ENCODE measurements around the gene PSG7. TPM values are rescaled to one million over a fixed set of nuclear protein-coding genes. Genes with fewer than 3 reads are reported as not detected.
"Not testable (repeated sequence)": the region's sequence is repeated elsewhere in the genome, so short reads cannot be mapped to it uniquely, and the experiment has no call there.

Gene PSG7
- total and polyA plus RNA-seq, 4 donors, result not detected

DNA sequence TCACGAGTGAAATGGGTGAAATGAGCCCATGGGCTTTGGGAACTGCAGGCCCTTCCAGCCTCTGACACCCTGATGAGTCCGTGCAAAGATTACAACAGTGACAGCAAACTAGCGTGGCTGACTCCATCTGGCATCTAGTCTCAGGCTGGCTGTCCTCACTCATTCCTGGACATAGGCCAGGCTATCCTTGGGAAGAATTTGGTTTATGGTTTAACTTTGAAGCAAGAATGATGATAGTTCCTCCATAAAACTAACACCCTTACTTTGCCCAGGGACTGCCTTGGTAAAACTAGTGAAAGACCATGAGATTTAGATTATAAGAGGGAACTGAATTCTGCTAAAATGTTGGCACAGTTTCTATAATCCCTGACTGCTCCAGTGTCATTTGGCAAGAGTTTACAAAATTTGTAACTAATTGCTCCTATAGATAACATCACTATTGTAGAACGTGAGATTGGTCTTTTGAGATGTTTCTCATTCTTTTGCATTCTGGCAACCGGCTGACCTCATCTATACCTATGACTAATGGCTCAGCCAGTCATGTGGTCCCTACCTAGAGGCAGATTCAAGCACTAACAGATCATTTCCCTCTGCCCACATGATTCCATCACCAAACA is 4.4 kb downstream of the PSG7 start:
- peak in 2 of 3 donors; percentile 5 to 7 for DNase-seq
- not testable (repeated sequence) for H3K4me3 ChIP-seq; H3K9me3 ChIP-seq (ENCODE audit: control insufficient read depth in 4 of 4, insufficient read depth in 3 of 4, low read length in 3 of 4); H3K27ac ChIP-seq (ENCODE audit: low read depth in 1 of 2, low read length in 1 of 2); ATAC-seq (ENCODE audit: insufficient read depth, low FRiP score); H3K9ac ChIP-seq (ENCODE audit: insufficient read depth in 1 of 2, low read length in 2 of 2); H3K36me3 ChIP-seq (ENCODE audit: control insufficient read depth in 4 of 4, insufficient read depth in 4 of 4, low read length in 4 of 4); H3K4me1 ChIP-seq (ENCODE audit: control insufficient read depth in 5 of 5, insufficient read depth in 5 of 5, low read length in 5 of 5); H3K27me3 ChIP-seq (ENCODE audit: control insufficient read depth in 3 of 3, insufficient read depth in 3 of 3, low read length in 2 of 3)
- WGBS, 2 donors, result 55 to 75% methylated on average over 5 of the region's 5 CpGs

DNA sequence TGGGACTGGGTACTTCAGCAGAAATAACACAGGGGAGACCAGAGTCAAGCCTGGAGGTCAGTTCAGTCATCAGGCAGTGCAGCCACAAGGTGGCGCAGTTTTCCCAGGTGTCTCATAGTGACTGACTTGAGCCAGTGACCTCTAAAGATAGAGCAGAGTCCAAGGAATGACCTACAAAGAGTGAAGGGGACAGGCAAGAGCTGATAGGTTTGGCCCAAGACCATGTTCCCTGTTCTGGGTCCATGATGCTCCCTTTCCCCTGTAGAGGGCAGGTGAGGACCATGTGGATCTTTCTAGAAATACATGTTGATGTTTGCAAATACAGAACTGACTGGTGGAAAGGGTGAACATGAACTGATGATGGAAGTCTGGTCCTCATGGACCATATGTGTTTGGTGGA is 6.8 kb downstream of the PSG7 start:
- WGBS, 2 donors, result 7% methylated on average over 1 of the region's 1 CpG
- not testable (repeated sequence) for H3K4me3 ChIP-seq; H3K27ac ChIP-seq (ENCODE audit: low read depth in 1 of 2, low read length in 1 of 2); H3K4me1 ChIP-seq (ENCODE audit: control insufficient read depth in 5 of 5, insufficient read depth in 5 of 5, low read length in 5 of 5); ATAC-seq (ENCODE audit: insufficient read depth, low FRiP score); DNase-seq; H3K36me3 ChIP-seq (ENCODE audit: control insufficient read depth in 4 of 4, insufficient read depth in 4 of 4, low read length in 4 of 4); H3K9ac ChIP-seq (ENCODE audit: insufficient read depth in 1 of 2, low read length in 2 of 2); H3K9me3 ChIP-seq (ENCODE audit: control insufficient read depth in 4 of 4, insufficient read depth in 3 of 4, low read length in 3 of 4); H3K27me3 ChIP-seq (ENCODE audit: control insufficient read depth in 3 of 3, insufficient read depth in 3 of 3, low read length in 2 of 3)

DNA sequence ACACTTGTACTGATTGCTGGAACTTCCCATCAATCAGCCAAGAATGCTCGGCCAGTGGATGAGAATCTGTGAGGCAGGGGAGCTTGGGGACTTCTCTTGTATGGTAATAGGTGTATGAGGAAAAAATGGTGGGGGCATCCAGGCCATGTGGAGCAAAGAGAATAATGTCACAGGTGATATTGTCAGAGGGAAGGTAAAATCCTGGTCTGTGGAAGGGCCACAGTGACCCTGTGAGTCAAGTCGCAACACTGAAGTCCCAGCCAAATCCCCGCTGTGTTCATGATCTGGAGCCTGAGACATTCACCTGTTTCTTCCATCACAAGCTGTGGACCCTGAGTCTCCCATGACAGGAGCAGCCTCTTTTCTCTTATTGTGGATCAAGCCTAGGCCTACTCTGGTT is 8.1 kb downstream of the PSG7 start:
- TF ChIP-seq, protein P1, sequence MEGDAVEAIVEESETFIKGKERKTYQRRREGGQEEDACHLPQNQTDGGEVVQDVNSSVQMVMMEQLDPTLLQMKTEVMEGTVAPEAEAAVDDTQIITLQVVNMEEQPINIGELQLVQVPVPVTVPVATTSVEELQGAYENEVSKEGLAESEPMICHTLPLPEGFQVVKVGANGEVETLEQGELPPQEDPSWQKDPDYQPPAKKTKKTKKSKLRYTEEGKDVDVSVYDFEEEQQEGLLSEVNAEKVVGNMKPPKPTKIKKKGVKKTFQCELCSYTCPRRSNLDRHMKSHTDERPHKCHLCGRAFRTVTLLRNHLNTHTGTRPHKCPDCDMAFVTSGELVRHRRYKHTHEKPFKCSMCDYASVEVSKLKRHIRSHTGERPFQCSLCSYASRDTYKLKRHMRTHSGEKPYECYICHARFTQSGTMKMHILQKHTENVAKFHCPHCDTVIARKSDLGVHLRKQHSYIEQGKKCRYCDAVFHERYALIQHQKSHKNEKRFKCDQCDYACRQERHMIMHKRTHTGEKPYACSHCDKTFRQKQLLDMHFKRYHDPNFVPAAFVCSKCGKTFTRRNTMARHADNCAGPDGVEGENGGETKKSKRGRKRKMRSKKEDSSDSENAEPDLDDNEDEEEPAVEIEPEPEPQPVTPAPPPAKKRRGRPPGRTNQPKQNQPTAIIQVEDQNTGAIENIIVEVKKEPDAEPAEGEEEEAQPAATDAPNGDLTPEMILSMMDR (IDR thresholded peaks at IDR 0.05; ENCODE audit: control extremely low read depth, extremely low read depth), result no peak
- Histone ChIP-seq H3K27me3 (ENCODE audit: control insufficient read depth in 3 of 3, insufficient read depth in 3 of 3, low read length in 2 of 3) (no peaks in the 10 kb centered on the region), H3K4me1 (ENCODE audit: control insufficient read depth in 5 of 5, insufficient read depth in 5 of 5, low read length in 5 of 5) (no peaks in the 10 kb centered on the region), H3K9me3 (ENCODE audit: control insufficient read depth in 4 of 4, insufficient read depth in 3 of 4, low read length in 3 of 4) (no peaks in the 10 kb centered on the region), H3K27ac (ENCODE audit: low read depth in 1 of 2, low read length in 1 of 2) (no peak overlapping the region), H3K9ac (ENCODE audit: insufficient read depth in 1 of 2, low read length in 2 of 2) (no peak overlapping the region), H3K36me3 (ENCODE audit: control insufficient read depth in 4 of 4, insufficient read depth in 4 of 4, low read length in 4 of 4) (no peaks in the 10 kb centered on the region), H3K4me3 (no peak overlapping the region)
- whole genome bisulfite sequencing, 2 donors, result 80 to 95% methylated on average over 3 of the region's 3 CpGs
- ATAC-seq (ENCODE audit: insufficient read depth, low FRiP score) (no peak), DNase-seq (no peak)

DNA sequence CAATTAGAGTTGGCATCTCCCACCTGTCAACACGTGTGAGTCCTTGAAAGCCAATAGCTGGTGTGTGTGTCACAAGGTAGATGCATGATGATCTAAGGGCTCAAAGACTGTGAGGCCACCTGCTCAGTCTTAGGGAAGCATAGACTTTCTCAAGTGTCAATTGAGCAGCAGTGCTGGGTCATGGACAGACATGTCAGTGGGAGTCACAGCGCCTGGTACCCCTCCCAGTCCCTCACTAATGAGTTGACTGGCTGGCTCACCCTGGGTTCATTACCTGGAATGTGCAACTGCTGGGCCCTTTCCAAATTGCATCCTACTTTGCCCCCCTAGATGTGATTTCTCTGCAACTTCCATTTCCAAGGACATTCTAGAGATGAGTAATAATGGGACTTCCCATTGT is 10.2 kb downstream of the PSG7 start:
- 57 to 68% methylated on average over 2 of the region's 2 CpGs for WGBS, 2 donors
- ATAC-seq (ENCODE audit: insufficient read depth, low FRiP score) (no peak), DNase-seq (no peak)
- TF ChIP-seq, protein P1 (IDR thresholded peaks at IDR 0.05; ENCODE audit: control extremely low read depth, extremely low read depth), result no peak
- Histone ChIP-seq H3K36me3 (ENCODE audit: control insufficient read depth in 4 of 4, insufficient read depth in 4 of 4, low read length in 4 of 4) (no peaks in the 10 kb centered on the region), H3K9me3 (ENCODE audit: control insufficient read depth in 4 of 4, insufficient read depth in 3 of 4, low read length in 3 of 4) (no peaks in the 10 kb centered on the region), H3K27ac (ENCODE audit: low read depth in 1 of 2, low read length in 1 of 2) (no peak overlapping the region), H3K27me3 (ENCODE audit: control insufficient read depth in 3 of 3, insufficient read depth in 3 of 3, low read length in 2 of 3) (no peaks in the 10 kb centered on the region), H3K4me1 (ENCODE audit: control insufficient read depth in 5 of 5, insufficient read depth in 5 of 5, low read length in 5 of 5) (no peaks in the 10 kb centered on the region), H3K4me3 (no peak overlapping the region), H3K9ac (ENCODE audit: insufficient read depth in 1 of 2, low read length in 2 of 2) (no peak overlapping the region)

DNA sequence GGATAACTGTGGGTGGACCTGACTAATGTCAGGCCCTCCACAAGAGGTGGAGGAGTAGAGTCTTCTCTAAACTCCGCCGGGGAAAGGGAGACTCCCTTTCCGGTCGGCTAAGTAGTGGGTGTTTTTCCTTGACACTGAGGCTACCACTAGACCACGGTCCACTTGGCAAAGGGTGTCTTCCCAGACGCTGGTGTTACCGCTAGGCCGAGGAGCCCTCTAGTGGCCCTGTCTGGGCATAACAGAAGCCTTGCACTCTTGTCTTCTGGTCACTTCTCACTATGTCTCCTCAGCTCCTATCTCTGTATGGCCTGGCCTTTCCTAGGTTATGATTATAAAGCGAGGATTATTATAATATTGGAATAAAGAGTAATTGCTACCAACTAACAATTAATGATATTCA is 13.9 kb downstream of the PSG7 start:
- H3K36me3 ChIP-seq (ENCODE audit: control insufficient read depth in 4 of 4, insufficient read depth in 4 of 4, low read length in 4 of 4); H3K9me3 ChIP-seq (ENCODE audit: control insufficient read depth in 4 of 4, insufficient read depth in 3 of 4, low read length in 3 of 4); H3K4me3 ChIP-seq; H3K9ac ChIP-seq (ENCODE audit: insufficient read depth in 1 of 2, low read length in 2 of 2); H3K4me1 ChIP-seq (ENCODE audit: control insufficient read depth in 5 of 5, insufficient read depth in 5 of 5, low read length in 5 of 5); ATAC-seq (ENCODE audit: insufficient read depth, low FRiP score); H3K27me3 ChIP-seq (ENCODE audit: control insufficient read depth in 3 of 3, insufficient read depth in 3 of 3, low read length in 2 of 3); H3K27ac ChIP-seq (ENCODE audit: low read depth in 1 of 2, low read length in 1 of 2): not testable (repeated sequence)
- DNase-seq, result peak in 1 of 3 donors; percentile 6
- 45 to 51% methylated on average over 9 of the region's 9 CpGs for WGBS, 2 donors

DNA sequence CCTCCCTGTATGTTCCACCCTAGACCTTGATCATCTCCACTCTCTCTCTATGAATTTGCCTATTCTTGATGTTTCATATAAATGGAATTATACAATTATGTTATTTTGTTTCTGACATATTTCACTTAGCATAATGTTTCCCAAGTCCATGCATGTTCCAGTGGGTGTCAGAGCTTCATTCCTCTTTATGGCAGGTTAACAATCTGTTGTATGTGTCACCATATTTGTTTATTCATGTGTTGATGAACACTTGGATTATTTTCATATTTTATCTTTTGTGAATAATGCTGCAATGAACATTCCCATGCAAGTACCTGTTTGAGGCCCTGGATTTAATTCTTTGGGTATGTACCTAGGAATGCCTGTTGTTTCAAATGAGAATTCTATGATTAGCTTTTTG is 16.0 kb downstream of the PSG7 start:
- not testable (repeated sequence) for H3K36me3 ChIP-seq (ENCODE audit: control insufficient read depth in 4 of 4, insufficient read depth in 4 of 4, low read length in 4 of 4); H3K27me3 ChIP-seq (ENCODE audit: control insufficient read depth in 3 of 3, insufficient read depth in 3 of 3, low read length in 2 of 3); ATAC-seq (ENCODE audit: insufficient read depth, low FRiP score); H3K9ac ChIP-seq (ENCODE audit: insufficient read depth in 1 of 2, low read length in 2 of 2); H3K27ac ChIP-seq (ENCODE audit: low read depth in 1 of 2, low read length in 1 of 2); DNase-seq; H3K9me3 ChIP-seq (ENCODE audit: control insufficient read depth in 4 of 4, insufficient read depth in 3 of 4, low read length in 3 of 4); H3K4me1 ChIP-seq (ENCODE audit: control insufficient read depth in 5 of 5, insufficient read depth in 5 of 5, low read length in 5 of 5); H3K4me3 ChIP-seq

Data from lung (tissue), 12 donors.